ACC112 (cell line): ENCODE results near the gene SMIM5.

Source experiments
- H2AFZ ChIP-seq: fragments of 200-600 bp; sonication (generic); one replicate; pipeline ENCODE4 v1.6.0; 2017; ENCODE audit warnings: antibody characterized with exemption, low read length; ENCODE audit not compliant: unreplicated experiment
- H3K27ac ChIP-seq: fragments of 200-600 bp; sonication (generic); 2 replicates; pipeline ENCODE4 v1.5.1; 2014; ENCODE audit warnings: low read depth, mild to moderate bottlenecking, antibody characterized with exemption, low read length, moderate library complexity
- H3K27me3 ChIP-seq: fragments of 200-600 bp; sonication (generic); 2 replicates; pipeline ENCODE4 v1.6.1; 2014; ENCODE audit warnings: mild to moderate bottlenecking, antibody characterized with exemption, low read length, moderate library complexity, mixed read lengths; ENCODE audit not compliant: insufficient read depth
- H3K36me3 ChIP-seq: fragments of 200-600 bp; sonication (generic); 2 replicates; pipeline ENCODE4 v1.6.1; 2016; ENCODE audit warnings: mild to moderate bottlenecking, antibody characterized with exemption, low read length, moderate library complexity, mixed read lengths; ENCODE audit not compliant: insufficient read depth
- H3K4me1 ChIP-seq: fragments of 200-600 bp; sonication (generic); one replicate; pipeline ENCODE4 v1.6.1; 2016; ENCODE audit warnings: low read length, mixed read lengths; ENCODE audit not compliant: insufficient read depth, unreplicated experiment, control insufficient read depth
- H3K4me3 ChIP-seq: fragments of 200-600 bp; sonication (generic); 2 replicates; pipeline ENCODE4 v1.5.1; 2014; ENCODE audit warnings: mild to moderate bottlenecking, low read depth, low read length
- H3K79me2 ChIP-seq: fragments of 200-600 bp; sonication (generic); one replicate; pipeline ENCODE4 v1.6.0; 2016; ENCODE audit warnings: low read length; ENCODE audit not compliant: control insufficient read depth, unreplicated experiment, insufficient read depth

SMIM5 gene

GRCh38 chr17:75616521-75617122 is 16.6 kb upstream of the SMIM5 start:
- no peaks in the 10 kb centered on the region for H3K36me3 ChIP-seq
- no peak overlapping the region for H3K27ac ChIP-seq
- H3K27me3 ChIP-seq = no peaks in the 10 kb centered on the region
- no peaks in the 10 kb centered on the region for H3K79me2 ChIP-seq
- H3K4me1 ChIP-seq = no peaks in the 10 kb centered on the region
- no peak overlapping the region for H3K4me3 ChIP-seq
- H2AFZ ChIP-seq = no peak overlapping the region

GRCh38 chr17:75617218-75617617 is 16.0 kb upstream of the SMIM5 start:
- Histone ChIP-seq H3K27me3 (no peaks in the 10 kb centered on the region), H3K36me3 (no peaks in the 10 kb centered on the region), H2AFZ (no peak overlapping the region), H3K4me1 (no peaks in the 10 kb centered on the region), H3K27ac (no peak overlapping the region), H3K79me2 (no peaks in the 10 kb centered on the region), H3K4me3 (no peak overlapping the region)

- no peaks in the 10 kb centered on the region for H3K79me2 ChIP-seq
- no peak overlapping the region for H3K27ac ChIP-seq
- H3K27me3 ChIP-seq = no peaks in the 10 kb centered on the region
- H2AFZ ChIP-seq = no peak overlapping the region
- H3K36me3 ChIP-seq = no peaks in the 10 kb centered on the region
- H3K4me1 ChIP-seq = no peaks in the 10 kb centered on the region
- no peak overlapping the region for H3K4me3 ChIP-seq
These were observed 15.6 kb upstream of the SMIM5 start for GRCh38 chr17:75617675-75618074.

- Histone ChIP-seq H3K36me3 (no peaks in the 10 kb centered on the region), H3K4me3 (no peak overlapping the region), H3K27me3 (no peaks in the 10 kb centered on the region), H3K79me2 (no peaks in the 10 kb centered on the region), H2AFZ (no peak overlapping the region), H3K27ac (no peak overlapping the region), H3K4me1 (no peaks in the 10 kb centered on the region)
These were observed 13.5 kb upstream of the SMIM5 start for GRCh38 chr17:75619506-75620431.

GRCh38 chr17:75621489-75621888 is 11.7 kb upstream of the SMIM5 start:
- Histone ChIP-seq H3K27me3 (no peaks in the 10 kb centered on the region), H3K79me2 (no peaks in the 10 kb centered on the region), H3K36me3 (no peaks in the 10 kb centered on the region), H3K4me3 (no peak overlapping the region), H3K4me1 (no peaks in the 10 kb centered on the region), H3K27ac (no peak overlapping the region), H2AFZ (no peak overlapping the region)

GRCh38 chr17:75622076-75622475 is 11.2 kb upstream of the SMIM5 start:
- no peaks in the 10 kb centered on the region for H3K27me3 ChIP-seq
- no peaks in the 10 kb centered on the region for H3K36me3 ChIP-seq
- no peaks in the 10 kb centered on the region for H3K79me2 ChIP-seq
- no peaks in the 10 kb centered on the region for H3K4me1 ChIP-seq
- H3K27ac ChIP-seq = no peak overlapping the region
- H2AFZ ChIP-seq = no peak overlapping the region
- H3K4me3 ChIP-seq = no peak overlapping the region

GRCh38 chr17:75622771-75623273 is 10.4 kb upstream of the SMIM5 start:
- no peaks in the 10 kb centered on the region for H3K4me1 ChIP-seq
- H3K4me3 ChIP-seq = no peak overlapping the region
- H3K36me3 ChIP-seq = no peaks in the 10 kb centered on the region

GRCh38 chr17:75623386-75623785 is 9.8 kb upstream of the SMIM5 start:
- Histone ChIP-seq H2AFZ (no peak overlapping the region), H3K4me3 (no peak overlapping the region), H3K36me3 (no peaks in the 10 kb centered on the region), H3K27ac (no peak overlapping the region), H3K27me3 (no peaks in the 10 kb centered on the region), H3K4me1 (no peaks in the 10 kb centered on the region), H3K79me2 (no peaks in the 10 kb centered on the region)

More at GRCh38 chr17:75622771-75623273, 10.4 kb upstream of the SMIM5 start:
- H2AFZ ChIP-seq = no peak overlapping the region
- H3K79me2 ChIP-seq = no peaks in the 10 kb centered on the region
- no peak overlapping the region for H3K27ac ChIP-seq
- H3K27me3 ChIP-seq = no peaks in the 10 kb centered on the region

- no peaks in the 10 kb centered on the region for H3K27me3 ChIP-seq
- H3K4me3 ChIP-seq = no peak overlapping the region
- H3K36me3 ChIP-seq = no peaks in the 10 kb centered on the region
- H3K27ac ChIP-seq = no peak overlapping the region
- no peaks in the 10 kb centered on the region for H3K4me1 ChIP-seq
- H2AFZ ChIP-seq = no peak overlapping the region
- no peaks in the 10 kb centered on the region for H3K79me2 ChIP-seq
These were observed 9.2 kb upstream of the SMIM5 start for GRCh38 chr17:75624021-75624420.

GRCh38 chr17:75624714-75625345 is 8.4 kb upstream of the SMIM5 start:
- no peaks in the 10 kb centered on the region for H3K36me3 ChIP-seq

More at GRCh38 chr17:75624714-75625345, 8.4 kb upstream of the SMIM5 start:
- Histone ChIP-seq H2AFZ (no peak overlapping the region), H3K4me3 (no peak overlapping the region), H3K79me2 (no peaks in the 10 kb centered on the region), H3K27ac (no peak overlapping the region), H3K4me1 (no peaks in the 10 kb centered on the region), H3K27me3 (no peaks in the 10 kb centered on the region)
